ENCODE results near the gene TMEM178B. TPM values are rescaled to one million over a fixed set of nuclear protein-coding genes. Genes with fewer than 3 reads are reported as not detected.

The TMEM178B gene
- total RNA-seq, 4 donors from 2014 or later: under 0.01 to 0.94 (median 0.35) TPM

DNA sequence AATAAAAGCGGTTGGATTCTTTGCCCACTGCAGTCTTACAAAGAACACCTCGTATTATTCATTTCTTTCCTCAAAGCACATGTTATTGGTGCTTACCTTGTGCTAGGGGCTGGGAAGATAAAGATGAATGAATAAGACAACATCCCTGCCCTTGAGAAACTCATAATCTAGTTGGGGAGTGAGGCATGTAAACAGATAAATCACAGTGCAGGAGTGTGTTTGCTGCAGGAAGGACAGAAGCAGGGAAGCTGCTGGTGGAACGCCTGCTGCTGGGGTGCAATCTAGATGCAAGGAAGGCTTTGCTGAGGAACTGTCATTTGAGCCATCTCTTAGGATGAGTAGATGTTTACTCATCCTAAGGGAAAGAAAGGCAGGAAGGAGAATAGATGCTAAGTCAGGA is 135.6 kb downstream of the TMEM178B start:
- TF ChIP-seq, protein P1, sequence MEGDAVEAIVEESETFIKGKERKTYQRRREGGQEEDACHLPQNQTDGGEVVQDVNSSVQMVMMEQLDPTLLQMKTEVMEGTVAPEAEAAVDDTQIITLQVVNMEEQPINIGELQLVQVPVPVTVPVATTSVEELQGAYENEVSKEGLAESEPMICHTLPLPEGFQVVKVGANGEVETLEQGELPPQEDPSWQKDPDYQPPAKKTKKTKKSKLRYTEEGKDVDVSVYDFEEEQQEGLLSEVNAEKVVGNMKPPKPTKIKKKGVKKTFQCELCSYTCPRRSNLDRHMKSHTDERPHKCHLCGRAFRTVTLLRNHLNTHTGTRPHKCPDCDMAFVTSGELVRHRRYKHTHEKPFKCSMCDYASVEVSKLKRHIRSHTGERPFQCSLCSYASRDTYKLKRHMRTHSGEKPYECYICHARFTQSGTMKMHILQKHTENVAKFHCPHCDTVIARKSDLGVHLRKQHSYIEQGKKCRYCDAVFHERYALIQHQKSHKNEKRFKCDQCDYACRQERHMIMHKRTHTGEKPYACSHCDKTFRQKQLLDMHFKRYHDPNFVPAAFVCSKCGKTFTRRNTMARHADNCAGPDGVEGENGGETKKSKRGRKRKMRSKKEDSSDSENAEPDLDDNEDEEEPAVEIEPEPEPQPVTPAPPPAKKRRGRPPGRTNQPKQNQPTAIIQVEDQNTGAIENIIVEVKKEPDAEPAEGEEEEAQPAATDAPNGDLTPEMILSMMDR (IDR thresholded peaks at IDR 0.05; ENCODE audit: low read depth): no peak

DNA sequence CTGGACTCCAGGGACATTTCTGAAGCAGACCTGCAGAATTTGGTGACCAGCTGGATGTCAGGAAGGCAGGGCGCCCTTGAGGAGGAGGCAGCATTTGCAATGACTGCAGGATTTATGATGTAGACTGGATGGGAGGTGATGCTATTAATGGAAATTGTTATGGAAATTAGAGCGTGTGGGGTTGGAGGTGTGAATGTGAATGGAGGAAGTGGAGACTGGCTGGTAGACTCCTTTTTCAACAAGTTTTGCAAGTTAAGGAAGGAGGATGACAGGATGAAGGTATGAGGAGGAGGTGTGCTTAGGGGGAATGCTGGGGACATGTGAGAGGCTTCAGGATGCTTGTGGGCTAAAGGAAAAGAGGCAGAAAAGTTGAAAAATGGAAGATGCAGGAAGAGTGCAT is 137.0 kb downstream of the TMEM178B start:
- TF ChIP-seq, protein P1 (IDR thresholded peaks at IDR 0.05; ENCODE audit: low read depth): no peak

DNA sequence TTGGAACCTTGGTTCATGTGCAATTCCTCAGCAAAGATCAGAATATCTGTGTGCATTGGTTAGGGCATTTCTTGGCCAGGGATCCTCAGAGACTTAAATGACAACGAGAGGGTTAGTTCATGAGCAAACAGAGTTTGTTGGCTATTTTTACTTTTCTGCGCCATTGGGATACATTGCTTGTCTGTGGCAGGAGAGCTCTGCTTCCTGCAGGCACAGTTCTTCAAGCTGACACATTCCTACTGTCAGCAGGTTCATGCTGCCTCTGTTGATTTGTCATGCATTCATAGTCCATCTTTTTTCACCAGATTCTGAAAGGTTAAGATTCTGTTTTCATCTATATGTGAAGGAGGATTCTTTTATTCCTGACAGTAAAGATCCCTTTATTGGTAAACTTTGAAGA is 139.4 kb downstream of the TMEM178B start:
- TF ChIP-seq, protein P1 (IDR thresholded peaks at IDR 0.05; ENCODE audit: low read depth): no peak

DNA sequence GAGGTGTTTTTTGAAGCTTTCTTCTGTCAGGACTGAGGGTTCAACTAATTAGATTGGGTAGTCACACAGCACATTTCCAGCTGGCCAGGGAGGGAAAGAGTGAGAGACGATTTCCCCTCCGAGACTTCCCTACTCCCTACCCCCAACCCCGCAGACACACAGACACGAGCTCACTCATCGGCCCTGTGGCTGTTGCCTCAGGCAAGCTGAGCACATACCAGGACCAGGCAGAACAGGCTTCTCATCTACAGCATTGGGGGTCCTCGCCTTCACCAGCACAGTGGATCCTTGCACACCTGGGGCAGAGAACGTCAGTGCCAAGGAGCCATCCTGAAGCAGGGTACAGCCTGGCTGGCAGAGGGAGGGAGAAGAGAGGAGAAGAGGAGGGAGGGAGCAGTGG is 144.1 kb downstream of the TMEM178B start:
- TF ChIP-seq, protein P1 (IDR thresholded peaks at IDR 0.05; ENCODE audit: low read depth): no peak

DNA sequence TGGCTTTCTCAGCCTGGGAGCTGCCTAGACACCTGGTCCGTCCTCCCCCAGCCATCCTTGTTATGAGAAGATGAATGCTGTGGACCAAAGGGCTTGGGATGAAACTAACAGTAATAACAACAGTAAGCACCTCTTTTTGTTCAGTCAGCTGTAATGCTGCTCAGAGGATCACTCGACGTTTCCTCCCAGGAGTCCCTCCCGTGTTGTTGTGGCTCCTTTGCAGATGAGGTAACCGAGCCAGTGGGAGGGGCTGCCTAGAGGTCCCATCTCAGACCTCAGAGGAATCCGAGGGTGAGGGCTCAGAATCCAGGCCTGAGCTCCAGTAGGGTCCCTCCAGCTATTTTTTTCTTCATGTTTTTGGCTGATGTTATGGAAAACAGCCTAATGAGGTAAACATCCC is 145.1 kb downstream of the TMEM178B start:
- TF ChIP-seq, protein P1 (IDR thresholded peaks at IDR 0.05; ENCODE audit: low read depth): no peak

DNA sequence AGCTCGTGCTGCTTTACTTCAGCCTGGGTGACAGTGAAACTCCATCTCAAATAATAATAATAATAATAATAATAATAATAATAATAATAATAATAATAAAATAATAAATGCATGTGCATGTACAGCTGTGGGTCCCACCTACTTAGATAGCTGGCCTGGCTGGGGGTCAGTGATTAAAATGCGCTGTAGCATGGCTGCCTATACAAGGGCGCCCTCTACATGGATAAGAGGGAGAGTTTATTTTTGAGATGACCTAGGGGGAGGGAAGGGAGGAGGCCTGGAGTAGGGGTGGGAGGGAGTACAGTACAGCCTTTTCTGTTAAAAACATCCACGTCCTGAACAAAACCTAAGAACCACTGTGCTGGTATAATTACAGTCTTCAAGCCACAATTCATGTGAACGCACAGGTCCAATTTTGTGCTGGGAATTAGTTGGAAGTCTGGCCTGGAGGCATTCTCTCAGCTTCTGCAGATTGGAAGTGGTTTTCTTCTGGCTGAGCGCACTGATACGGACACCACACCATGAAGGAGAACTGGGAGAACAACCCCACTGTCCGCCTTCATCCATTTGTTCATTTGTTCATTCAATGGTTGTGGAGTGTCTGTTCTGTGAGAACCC is 146.5 kb downstream of the TMEM178B start:
- TF ChIP-seq, protein P1 (IDR thresholded peaks at IDR 0.05; ENCODE audit: low read depth): no peak

DNA sequence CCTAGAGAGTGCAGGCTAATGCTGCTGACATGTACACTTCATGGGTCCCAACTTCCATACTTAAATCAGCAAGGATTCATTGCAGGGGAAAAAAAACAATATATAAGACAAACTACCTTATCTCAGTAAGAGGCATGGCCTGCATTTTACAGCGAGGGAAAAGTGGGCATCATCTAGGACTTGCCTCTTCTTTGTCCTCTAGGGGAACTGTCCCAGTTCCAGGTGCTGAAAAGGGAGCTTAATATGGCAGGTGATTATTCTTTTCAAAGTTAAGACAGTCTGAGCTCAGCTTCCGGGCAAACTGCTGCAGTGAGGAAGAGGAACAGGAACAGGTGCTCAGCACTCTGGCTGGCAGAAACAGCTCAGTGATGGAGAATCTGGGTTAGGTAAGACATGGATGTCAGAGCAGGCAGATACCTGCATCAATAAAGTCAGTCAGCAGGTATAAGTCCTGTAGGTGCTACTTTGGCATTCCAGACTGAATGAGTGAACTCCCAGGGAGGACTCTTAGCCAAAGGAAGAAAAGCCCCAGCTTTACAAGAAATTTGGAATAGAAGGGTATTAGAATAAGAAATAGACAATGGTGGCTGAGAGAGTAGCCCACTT is 147.2 kb downstream of the TMEM178B start:
- TF ChIP-seq, protein P1 (IDR thresholded peaks at IDR 0.05; ENCODE audit: low read depth): no peak

All from subcutaneous adipose tissue (tissue), 4 donors.